Adipose tissue (tissue), 3 donors: Measurements from ENCODE around the gene MAN2A2. TPM values are rescaled to one million over a fixed set of nuclear protein-coding genes. Genes with fewer than 3 reads are reported as not detected.
A peak's percentile ranks its signal among the peaks of the same experiment; 100 is the strongest.

Experiments
- H3K27ac ChIP-seq: one replicate; pipeline ENCODE4 v1.5.1; 2013; ENCODE audit warnings: low read depth, low read length
- WGBS, 3 donors: extraction: QIAGEN DNeasy Blood & Tissue Kit; methylation state at CpG; one replicate each; pipeline ENCODE4 v1.1.7; 2013; 5-methylcytosine and 5-hydroxymethylcytosine counted together
- polyA plus RNA-seq, 3 donors: library from polyadenylated mRNA; stranded (reverse); fragments of 200-250 nt; gene quantifications; one replicate each; pipeline ENCODE4 v1.2.3, GENCODE V29; 2013
- donor health status: healthy with polysubstance abuse.
- donor health status: Bipolar disorder and iron deficiency.
- donor health status: healthy.

Gene MAN2A2
- polyA plus RNA-seq, 3 donors, result 49.5 to 68.3 (median 50.2) TPM

DNA sequence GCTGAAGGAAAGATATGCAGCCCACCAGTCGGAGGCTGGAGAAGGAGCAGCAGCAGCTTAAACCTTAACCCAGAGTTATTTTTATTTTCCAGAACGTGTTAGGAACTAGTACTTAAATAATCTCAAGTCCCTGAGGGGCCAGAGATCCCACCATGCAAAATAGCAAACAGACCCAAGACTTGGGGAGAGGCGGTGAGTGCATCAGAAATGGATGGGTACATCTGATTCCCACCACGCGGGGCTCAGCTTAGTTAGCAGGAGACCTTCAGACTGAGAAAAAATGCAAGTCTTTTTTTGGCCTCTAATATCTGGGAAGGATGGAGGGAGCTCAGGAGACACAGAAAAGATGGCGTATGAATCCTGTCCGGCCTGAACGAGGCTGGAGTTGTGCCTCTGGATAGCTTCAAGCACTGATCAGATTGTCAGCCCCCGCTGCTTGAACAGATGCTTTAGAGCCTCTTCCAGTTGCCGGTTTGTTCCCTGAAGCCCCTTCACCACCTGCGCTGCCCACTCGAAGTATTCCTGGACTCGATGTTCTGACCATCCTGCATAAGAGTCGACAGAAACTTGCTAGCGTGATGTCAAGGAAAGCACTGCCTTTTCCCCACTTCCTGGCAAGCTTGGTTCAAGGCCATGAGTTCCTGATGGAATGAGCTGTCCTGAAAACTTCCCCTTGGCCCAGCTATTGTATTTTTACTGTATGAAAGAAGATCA is 27.9 kb downstream of the MAN2A2 start:
- 54 to 58% (median 58%) methylated on average over 15 of the region's 15 CpGs for whole genome bisulfite sequencing, 3 donors

DNA sequence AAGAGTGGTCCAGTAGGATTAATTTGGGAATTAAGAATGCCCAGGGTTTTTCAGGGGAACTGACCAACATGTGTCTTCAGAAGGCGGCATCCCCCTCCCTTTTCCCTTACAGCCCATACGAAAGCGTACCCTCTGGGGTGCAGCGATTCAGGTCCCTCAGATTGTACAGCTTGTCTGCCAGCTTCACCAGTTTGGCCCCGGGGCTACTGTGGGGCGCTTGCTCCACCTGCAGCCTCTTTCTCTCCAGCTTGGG is 28.4 kb downstream of the MAN2A2 start:
- WGBS, 3 donors, result 13 to 32% (median 29%) methylated on average over 6 of the region's 6 CpGs
- H3K27ac ChIP-seq, result peak overlapping the region; percentile 31

More for the DNA sequence above, 27.9 kb downstream of the MAN2A2 start:
- H3K27ac ChIP-seq, result peak overlapping the region; percentile 70

DNA sequence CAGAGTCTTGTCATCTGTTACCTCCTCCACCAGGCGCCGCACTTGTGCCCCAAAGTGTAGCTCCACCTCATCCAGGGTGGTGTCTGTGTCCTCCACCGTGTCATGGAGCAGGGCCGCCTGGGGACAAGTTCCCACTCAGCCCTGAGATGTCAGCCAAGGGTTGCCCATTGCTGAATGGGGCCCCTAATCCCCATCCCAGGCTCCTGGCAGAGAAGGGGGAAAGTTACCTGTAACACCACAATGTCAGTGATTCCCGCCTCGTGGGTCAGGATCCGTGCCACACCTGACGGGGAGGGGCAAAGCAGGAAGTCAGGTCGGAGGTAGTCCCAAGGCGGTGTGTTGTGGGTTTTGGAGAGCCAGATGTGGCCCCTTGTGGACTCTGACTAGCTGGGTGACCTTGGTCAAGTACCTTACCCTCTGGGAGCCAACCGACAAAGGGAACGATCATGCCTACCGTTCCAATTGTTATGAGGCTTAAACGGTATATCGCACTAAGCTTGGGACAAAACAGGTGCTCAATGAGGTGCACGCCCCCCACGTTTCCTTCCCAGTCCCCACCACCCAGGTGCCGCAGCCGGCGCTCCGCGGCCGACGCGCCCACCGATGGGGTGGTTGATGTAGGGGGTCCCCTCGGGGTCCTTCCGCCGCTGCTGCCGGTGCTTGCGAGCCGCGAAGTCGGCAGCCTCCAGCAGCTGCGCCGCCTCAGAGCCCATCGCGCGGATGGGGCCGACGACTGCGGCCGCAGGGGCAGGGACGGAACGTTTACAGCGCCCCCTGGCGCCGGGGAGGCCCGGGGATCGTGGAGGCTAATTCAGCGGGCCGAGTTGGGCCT is 28.9 kb downstream of the MAN2A2 start, which contains the start of gene HDDC3:
TSS of gene HDDC3 (minus strand) at position 722 of the 832 bp plus-strand sequence. CDS start at position 713, 9 bp downstream.
- WGBS, 3 donors, result 0 to 1% (median 1%) methylated on average over 49 to 52 of the region's 52 CpGs
- H3K27ac ChIP-seq, result peak within 1 kb of the TSS; percentile 31

DNA sequence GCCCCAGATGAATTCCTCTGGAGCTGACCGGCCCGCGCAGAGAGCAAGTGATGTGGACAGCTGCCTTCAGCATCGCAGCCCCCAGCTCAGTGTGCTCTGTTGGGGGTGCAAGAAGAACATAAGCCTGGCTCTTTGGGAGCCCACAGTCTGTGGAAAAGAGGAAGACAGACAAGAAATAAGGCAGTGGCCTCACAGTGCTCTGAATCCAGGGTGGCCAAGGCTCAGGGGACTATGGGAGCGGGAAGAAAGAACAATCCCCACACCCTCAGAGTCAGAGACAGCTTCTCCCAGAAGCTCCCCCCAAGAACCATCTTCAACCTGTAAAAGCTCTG is 29.5 kb downstream of the MAN2A2 start:
- no peak overlapping the region for H3K27ac ChIP-seq
- WGBS, 3 donors, result 17 to 19% (median 17%) methylated on average over 5 of the region's 5 CpGs

DNA sequence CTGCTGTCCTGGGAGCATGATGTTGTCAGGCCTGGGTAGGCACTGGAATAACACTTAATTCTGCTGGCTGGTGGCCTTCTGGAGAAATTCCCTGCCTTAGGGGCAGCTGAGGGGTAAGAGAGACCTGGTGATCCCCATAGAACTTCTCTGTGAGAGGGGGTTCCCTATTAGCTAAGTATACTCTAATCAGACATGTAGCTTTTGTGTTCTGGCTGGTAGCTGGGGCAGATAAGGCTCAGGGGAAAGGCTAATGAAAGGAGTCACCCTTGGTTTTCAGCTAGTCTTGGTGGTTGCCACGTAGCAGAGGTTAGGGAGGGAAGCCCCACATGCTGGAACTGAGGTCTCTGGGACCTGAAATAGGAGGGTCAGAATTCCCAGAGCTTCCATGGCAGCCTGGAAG is 30.2 kb downstream of the MAN2A2 start:
- no peak overlapping the region for H3K27ac ChIP-seq
- 61 to 89% (median 75%) methylated on average over 1 of the region's 1 CpG for WGBS, 3 donors

DNA sequence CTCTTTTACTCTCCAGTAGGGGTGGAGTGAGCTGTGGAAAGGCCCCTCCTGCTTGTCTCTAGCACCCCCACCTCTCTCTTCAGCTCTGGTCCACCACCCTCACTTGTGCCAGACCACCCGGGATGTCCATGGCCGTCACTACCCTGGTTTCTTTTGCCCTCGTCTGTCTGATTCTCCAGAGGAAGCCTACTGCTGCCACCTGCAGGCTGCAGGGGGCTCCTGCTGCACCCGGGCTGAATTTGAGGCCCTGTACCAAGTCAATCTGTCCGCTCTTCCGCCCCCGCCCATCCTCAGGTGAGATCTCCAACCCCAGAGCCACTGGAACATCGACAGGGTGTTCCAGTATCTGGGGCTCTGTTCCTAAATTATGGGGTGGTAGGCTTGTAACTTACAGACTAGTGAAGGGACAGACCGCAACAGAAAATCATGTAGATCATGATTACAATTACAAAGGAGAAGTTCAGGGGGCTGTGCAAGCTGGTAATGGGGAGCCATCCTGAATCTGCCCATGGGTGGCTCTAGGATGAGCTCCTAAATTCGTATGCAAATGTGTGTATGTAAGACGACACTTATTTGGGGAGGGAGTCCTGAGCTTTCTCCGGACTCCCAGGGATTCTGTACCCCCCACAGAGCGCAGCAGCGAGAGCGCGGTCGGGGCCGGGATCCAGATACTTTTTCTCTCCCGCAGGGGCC is 31.3 kb downstream of the MAN2A2 start:
- 2% methylated on average over 19 of the region's 19 CpGs for WGBS, 3 donors
- no peak overlapping the region for H3K27ac ChIP-seq

DNA sequence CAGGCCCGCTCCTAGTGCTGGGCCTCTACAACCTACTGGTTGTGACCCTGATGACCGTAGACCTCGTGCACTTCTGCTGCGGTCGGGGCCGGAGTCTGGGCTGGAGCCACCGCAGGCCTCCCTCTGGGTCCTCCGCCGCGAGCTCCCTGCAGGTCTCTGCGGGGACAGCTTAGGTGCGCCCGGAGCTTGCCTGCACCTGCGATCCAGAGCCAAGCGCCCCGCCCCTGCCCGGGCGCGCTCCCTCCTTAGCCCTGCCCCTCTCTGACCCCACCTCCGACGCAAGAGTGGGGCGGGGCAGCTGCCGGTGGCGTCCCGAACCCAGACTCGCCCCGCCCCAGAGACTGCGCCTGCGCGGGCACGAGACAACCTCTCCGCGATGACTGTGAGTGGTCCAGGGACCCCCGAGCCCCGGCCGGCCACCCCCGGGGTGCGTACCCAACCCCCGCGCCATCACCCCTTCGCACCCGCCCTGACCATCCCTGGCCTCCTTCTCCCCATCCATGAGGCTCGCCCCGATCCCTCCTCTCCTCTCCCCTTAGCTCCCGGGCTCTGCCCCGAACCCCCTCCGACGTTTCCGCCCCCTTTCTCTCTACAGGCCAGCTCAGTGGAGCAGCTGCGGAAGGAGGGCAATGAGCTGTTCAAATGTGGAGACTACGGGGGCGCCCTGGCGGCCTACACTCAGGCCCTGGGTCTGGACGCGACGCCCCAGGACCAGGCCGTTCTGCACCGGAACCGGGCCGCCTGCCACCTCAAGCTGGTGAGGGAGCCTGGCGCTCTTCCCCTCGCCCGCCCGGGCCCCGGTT is 32.0 kb downstream of the MAN2A2 start, which contains the start of gene UNC45A:
TSS of gene UNC45A (plus strand) at position 337 of the 803 bp plus-strand sequence. CDS start at position 377, 40 bp downstream.
- H3K27ac ChIP-seq, result no peak within 1 kb of the TSS
- 0 to 1% (median 0%) methylated on average over 50 to 65 of the region's 65 CpGs for WGBS, 3 donors

DNA sequence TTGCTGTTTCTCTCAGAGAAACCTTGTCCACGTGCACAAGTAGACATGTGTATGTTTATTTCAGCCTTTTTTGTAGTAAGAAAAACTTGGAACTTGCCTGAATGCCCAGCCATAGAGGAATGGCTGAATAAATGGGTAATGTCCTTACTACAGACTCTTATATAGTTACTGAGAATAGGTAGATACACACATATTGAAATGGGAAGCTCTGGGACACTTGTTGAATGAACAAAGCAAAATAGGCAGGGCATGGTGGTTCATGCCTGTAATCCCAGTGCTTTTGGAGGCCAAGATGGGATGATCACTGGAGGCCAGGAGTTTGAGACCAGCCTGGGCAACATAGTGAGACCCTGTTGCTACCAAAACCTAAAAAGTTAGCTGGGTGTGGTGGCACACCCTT is 33.7 kb downstream of the MAN2A2 start:
- 64 to 87% (median 71%) methylated on average over 1 of the region's 1 CpG for WGBS, 3 donors
- no peak overlapping the region for H3K27ac ChIP-seq

DNA sequence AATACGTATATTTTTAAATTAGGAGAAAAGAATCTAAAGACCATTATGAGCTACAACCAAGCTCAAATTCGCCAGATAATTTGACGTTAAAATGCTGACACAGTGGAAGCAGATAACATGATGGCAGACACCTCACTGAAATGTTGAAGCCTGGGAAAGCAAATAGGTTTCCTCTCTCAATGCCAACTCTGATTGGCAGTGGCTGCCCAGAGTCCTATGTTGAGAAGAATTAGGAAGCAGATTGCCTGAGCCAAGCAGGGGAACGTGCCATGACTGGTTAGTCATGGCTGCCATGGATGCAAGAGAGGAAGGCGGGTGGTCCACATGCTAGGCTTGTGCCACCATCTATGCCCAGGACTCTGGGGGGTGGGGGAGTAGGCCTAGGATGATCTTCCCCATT is 35.2 kb downstream of the MAN2A2 start:
- H3K27ac ChIP-seq, result no peak overlapping the region
- 88 to 93% (median 92%) methylated on average over 5 of the region's 5 CpGs for WGBS, 3 donors

DNA sequence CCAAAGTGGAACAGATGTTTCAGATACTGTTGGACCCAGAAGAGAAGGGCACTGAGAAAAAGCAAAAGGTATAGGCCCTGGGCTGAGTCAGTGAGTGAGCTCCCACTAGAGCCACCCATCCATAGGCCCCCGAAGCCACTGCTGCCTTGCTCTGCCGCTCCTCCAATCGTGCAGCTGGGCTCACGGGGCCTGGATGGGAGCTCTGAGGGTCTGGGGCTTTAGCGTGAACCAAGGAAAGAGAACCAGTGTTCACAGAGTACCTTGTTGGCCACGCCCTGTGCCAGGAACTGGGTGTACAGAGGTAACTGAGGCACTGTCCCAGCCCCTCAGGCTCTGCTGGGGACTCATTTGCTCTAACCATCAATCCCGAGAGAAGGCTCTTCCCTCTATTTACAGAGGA is 36.7 kb downstream of the MAN2A2 start:
- WGBS, 3 donors, result 84 to 94% (median 85%) methylated on average over 6 to 7 of the region's 7 CpGs
- H3K27ac ChIP-seq, result no peak overlapping the region

DNA sequence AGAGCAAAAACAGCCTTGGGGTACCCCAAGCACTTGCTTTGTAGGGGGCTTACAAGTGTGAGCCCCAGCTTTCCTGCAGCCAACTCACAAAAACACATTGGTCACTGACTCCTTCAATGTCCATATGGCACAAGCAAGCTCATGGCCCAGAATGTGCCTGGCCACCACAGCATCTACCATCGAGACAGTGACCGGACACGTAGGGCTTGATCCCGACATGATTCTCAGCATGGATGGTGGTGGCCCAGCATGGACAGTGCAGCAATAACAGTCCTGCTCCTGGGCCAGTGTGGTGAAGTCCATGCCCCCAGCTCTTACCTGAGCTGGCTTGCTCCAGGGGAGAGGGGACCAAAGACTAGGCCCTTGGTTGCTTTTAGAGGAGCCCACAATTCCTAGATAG is 37.9 kb downstream of the MAN2A2 start:
- 97 to 99% (median 99%) methylated on average over 4 of the region's 4 CpGs for WGBS, 3 donors
- H3K27ac ChIP-seq, result no peak overlapping the region

DNA sequence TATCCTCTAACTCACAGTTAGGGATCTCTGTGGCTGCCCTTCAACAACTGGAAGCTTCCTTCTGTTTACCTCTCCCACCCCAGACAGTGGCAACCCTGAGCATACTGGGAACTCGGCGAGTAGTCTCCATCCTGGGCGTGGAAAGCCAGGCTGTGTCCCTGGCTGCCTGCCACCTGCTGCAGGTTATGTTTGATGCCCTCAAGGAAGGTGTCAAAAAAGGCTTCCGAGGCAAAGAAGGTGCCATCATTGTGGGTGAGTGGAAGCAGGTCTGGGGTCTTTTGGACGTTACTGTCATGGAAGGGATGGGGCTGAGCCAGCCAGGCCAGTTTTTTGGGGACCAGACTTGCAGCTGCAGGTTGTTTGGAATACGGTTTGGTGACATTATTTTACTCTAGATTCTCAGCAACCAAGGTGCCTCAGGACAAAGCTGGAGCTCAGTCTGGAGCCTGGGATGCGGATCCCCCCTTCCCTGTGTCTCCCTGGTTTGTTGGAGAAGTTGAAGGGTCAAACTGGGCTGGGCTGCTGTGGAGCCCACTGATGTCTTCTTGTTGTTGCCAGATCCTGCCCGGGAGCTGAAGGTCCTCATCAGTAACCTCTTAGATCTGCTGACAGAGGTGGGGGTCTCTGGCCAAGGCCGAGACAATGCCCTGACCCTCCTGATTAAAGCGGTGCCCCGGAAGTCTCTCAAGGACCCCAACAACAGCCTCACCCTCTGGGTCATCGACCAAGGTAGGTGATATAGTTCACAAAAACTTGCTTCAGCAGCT is 39.4 kb downstream of the MAN2A2 start:
- WGBS, 3 donors, result 86 to 91% (median 89%) methylated on average over 12 of the region's 12 CpGs

DNA sequence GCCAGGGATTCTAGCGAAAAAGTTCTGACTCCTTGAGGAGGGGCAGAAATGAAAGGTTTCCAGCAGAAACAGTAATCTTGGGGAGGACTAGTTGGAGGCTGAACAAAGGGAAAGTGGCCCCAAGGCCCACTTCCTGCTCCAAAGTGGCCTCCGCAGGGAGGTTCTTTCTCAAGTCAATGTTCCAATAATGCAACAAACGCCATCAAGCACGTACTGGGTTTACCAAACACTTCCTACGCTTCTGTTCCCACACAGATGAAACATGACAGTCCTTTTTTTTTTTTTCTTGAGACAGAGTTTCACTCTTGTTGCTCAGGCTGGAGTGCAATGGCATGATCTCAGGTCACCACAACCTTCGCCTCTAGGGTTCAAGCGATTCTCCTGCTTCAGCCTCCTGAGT is 42.0 kb downstream of the MAN2A2 start:
- 70 to 89% (median 73%) methylated on average over 7 of the region's 7 CpGs for WGBS, 3 donors
- H3K27ac ChIP-seq, result no peak overlapping the region

More for the DNA sequence above, 39.4 kb downstream of the MAN2A2 start:
- H3K27ac ChIP-seq, result no peak overlapping the region

DNA sequence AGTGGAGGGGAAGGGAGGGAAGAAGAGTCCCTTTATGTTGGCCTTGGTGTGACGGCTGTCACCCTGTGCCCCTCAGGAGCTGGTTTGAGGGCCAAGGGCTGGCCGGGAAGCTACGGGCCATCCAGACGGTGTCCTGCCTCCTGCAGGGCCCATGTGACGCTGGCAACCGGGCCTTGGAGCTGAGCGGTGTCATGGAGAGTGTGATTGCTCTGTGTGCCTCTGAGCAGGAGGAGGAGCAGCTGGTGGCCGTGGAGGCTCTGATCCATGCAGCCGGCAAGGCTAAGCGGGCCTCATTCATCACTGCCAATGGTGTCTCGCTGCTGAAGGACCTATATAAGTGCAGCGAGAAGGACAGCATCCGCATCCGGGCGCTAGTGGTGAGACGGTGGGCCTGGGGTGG is 43.4 kb downstream of the MAN2A2 start:
- no peak overlapping the region for H3K27ac ChIP-seq
- 92 to 93% (median 93%) methylated on average over 16 of the region's 16 CpGs for WGBS, 3 donors

DNA sequence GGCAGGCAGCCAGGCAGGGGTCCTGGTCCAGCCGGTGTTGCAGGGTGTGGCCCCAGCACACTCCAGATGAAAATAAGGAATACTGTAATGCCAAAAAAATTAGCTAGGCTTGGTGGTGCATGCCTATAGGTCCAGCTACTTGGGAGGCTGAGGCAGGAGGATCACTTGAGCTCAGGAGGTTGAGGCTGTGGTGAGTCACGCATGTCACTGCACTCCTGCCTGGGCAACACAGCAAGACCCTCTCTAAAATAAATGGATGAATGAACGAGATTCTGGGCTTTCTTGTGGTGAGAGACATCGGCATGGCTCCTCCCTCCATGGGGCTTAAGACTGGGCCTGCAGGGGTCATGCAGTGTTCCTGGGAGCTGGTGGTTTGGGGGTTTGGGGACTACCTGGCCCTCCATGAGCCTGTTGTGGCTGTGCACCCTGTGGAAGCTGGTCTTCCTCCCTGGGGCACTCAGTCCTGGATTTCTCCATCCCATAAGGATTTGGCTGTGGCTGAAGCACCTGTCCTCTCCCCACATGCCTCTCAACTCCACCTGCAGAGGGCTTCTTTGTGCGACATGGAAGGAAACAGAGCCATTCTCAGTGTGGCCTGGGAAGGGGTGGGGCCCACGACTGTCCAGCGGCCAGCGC is 44.0 kb downstream of the MAN2A2 start:
- WGBS, 3 donors, result 78 to 89% (median 84%) methylated on average over 8 of the region's 8 CpGs
- H3K27ac ChIP-seq, result no peak overlapping the region

DNA sequence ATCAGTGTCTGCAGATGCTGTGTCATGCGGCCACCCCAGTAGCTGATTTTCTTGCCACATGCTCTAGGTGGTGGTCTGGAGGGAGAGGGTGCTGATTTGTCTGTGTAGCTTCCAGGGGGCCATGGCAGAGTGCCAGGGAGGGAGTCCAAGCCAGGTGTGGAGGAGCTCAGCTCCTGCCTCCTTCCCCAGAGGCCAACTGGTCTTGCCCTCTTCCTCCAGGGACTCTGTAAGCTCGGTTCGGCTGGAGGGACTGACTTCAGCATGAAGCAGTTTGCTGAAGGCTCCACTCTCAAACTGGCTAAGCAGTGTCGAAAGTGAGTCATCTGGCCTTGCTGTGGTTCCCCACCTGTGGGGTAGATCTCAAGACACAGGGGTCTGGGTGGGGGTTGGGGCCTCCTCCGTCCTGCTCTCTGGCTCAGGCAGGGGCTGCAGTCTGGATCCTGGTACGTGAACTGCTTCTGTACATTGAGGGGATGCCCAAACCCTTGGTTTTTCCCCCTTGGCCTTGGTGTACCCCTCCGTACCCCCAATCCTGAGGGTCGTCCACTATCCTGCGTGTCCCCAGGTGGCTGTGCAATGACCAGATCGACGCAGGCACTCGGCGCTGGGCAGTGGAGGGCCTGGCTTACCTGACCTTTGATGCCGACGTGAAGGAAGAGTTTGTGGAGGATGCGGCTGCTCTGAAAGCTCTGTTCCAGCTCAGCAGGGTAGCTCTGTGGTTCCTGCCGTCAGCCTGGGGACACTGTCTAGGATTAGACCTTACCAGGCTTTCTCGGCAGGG is 44.7 kb downstream of the MAN2A2 start:
- H3K27ac ChIP-seq, result no peak overlapping the region
- 88 to 93% (median 89%) methylated on average over 18 of the region's 18 CpGs for WGBS, 3 donors

DNA sequence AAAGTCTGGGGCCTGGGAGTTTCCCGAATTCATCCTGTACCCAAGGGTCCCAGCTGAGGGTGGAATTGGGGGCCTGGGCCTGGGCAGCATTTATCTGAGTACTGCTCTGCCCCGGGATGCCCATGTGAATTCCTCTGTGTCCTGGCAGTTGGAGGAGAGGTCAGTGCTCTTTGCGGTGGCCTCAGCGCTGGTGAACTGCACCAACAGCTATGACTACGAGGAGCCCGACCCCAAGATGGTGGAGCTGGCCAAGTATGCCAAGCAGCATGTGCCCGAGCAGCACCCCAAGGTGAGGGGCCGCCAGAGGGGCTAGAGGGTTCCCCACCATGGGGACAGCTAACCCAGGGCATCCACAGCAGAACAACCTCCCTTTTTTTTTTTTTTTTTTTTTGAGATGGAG is 45.4 kb downstream of the MAN2A2 start:
- WGBS, 3 donors, result 90 to 98% (median 98%) methylated on average over 8 of the region's 8 CpGs
- no peak overlapping the region for H3K27ac ChIP-seq
